Measurements from ENCODE around the gene CBFB.
A peak's percentile ranks its signal among the peaks of the same experiment; 100 is the strongest.

The CBFB gene

GRCh38 chr16:67100569-67101310 is 71.8 kb downstream of the CBFB start:
- Histone ChIP-seq H3K4me1 (no peaks in the 10 kb centered on the region), H3K4me3 (ENCODE audit: low read depth, low read length) (no peak overlapping the region), H3K9me3 (no peaks in the 10 kb centered on the region), H3K27me3 (no peaks in the 10 kb centered on the region), H3K36me3 (peaks cover 3% of the 10 kb centered on the region; the same call in 1 of the 2 replicates)
- peak; percentile 37 for TF ChIP-seq CTCF (IDR thresholded peaks at IDR 0.05; ENCODE audit: low read depth, low read length)
- DNase-seq, result no peak

- Histone ChIP-seq H3K36me3 (peaks cover 3% of the 10 kb centered on the region; the same call in 1 of the 2 replicates), H3K9me3 (no peaks in the 10 kb centered on the region), H3K4me3 (ENCODE audit: low read depth, low read length) (no peak overlapping the region), H3K4me1 (no peaks in the 10 kb centered on the region), H3K27me3 (no peaks in the 10 kb centered on the region)
- TF ChIP-seq CTCF (IDR thresholded peaks at IDR 0.05; ENCODE audit: low read depth, low read length), result no peak
- DNase-seq, result no peak
These were observed 72.5 kb downstream of the CBFB start for GRCh38 chr16:67101311-67102082.

- peak; percentile 44 for DNase-seq
- peaks cover under 1% of the 10 kb centered on the region for H3K4me1 ChIP-seq
- no peaks in the 10 kb centered on the region for H3K9me3 ChIP-seq
- H3K4me3 ChIP-seq (ENCODE audit: low read depth, low read length), result no peak overlapping the region
- H3K36me3 ChIP-seq, result no peaks in the 10 kb centered on the region
- TF ChIP-seq CTCF (IDR thresholded peaks at IDR 0.05; ENCODE audit: low read depth, low read length), result peak; percentile 72
- H3K27me3 ChIP-seq, result no peaks in the 10 kb centered on the region
These were observed 75.1 kb downstream of the CBFB start for GRCh38 chr16:67104061-67104460.

- peaks cover 4% of the 10 kb centered on the region for H3K4me1 ChIP-seq
- no peak overlapping the region for H3K4me3 ChIP-seq (ENCODE audit: low read depth, low read length)
- no peaks in the 10 kb centered on the region for H3K36me3 ChIP-seq
- DNase-seq, result no peak
- no peaks in the 10 kb centered on the region for H3K27me3 ChIP-seq
- H3K9me3 ChIP-seq, result no peaks in the 10 kb centered on the region
- TF ChIP-seq CTCF (IDR thresholded peaks at IDR 0.05; ENCODE audit: low read depth, low read length), result no peak
These were observed 75.9 kb downstream of the CBFB start for GRCh38 chr16:67104845-67105244.

GRCh38 chr16:67105246-67105645 is 76.3 kb downstream of the CBFB start:
- Histone ChIP-seq H3K4me3 (ENCODE audit: low read depth, low read length) (no peak overlapping the region), H3K36me3 (no peaks in the 10 kb centered on the region), H3K27me3 (no peaks in the 10 kb centered on the region), H3K9me3 (no peaks in the 10 kb centered on the region), H3K4me1 (peaks cover 4% of the 10 kb centered on the region)
- DNase-seq, result no peak
- no peak for TF ChIP-seq CTCF (IDR thresholded peaks at IDR 0.05; ENCODE audit: low read depth, low read length)

- no peak overlapping the region for H3K4me3 ChIP-seq (ENCODE audit: low read depth, low read length)
- DNase-seq, result no peak
- no peak for TF ChIP-seq CTCF (IDR thresholded peaks at IDR 0.05; ENCODE audit: low read depth, low read length)
- H3K4me1 ChIP-seq, result peaks cover 4% of the 10 kb centered on the region
- no peaks in the 10 kb centered on the region for H3K27me3 ChIP-seq
- no peaks in the 10 kb centered on the region for H3K36me3 ChIP-seq
- H3K9me3 ChIP-seq, result no peaks in the 10 kb centered on the region
These were observed 76.9 kb downstream of the CBFB start for GRCh38 chr16:67105881-67106280.

Data from BE2C (cell line).